Muscle of leg (tissue), 11 donors: ENCODE results near the gene BRPF3. TPM values are rescaled to one million over a fixed set of nuclear protein-coding genes. Genes with fewer than 3 reads are reported as not detected.
A peak's percentile ranks its signal among the peaks of the same experiment; 100 is the strongest.

ENCODE experiments used
- DNase-seq: peaks from one replicate; pipeline ENCODE4 v3.0.0; 2013
- H3K27ac ChIP-seq: one replicate; pipeline ENCODE4 v1.5.1; 2013; ENCODE audit warnings: mild to moderate bottlenecking, low read length, control low read depth
- H3K27me3 ChIP-seq: one replicate; pipeline ENCODE4 v1.6.1; 2013; ENCODE audit warnings: low read length; ENCODE audit not compliant: control insufficient read depth, insufficient read depth
- H3K36me3 ChIP-seq: one replicate; pipeline ENCODE4 v1.6.1; 2013; ENCODE audit warnings: low read length; ENCODE audit not compliant: control insufficient read depth, insufficient read depth
- H3K4me1 ChIP-seq: one replicate; pipeline ENCODE4 v1.6.1; 2013; ENCODE audit warnings: low read length; ENCODE audit not compliant: control insufficient read depth, insufficient read depth
- H3K4me3 ChIP-seq: one replicate; pipeline ENCODE4 v1.5.1; 2013; ENCODE audit warnings: low read length, control low read depth
- H3K9me3 ChIP-seq: replicated peaks from 2 replicates; pipeline ENCODE4 v1.6.1; 2013; ENCODE audit warnings: low read depth, low read length; ENCODE audit not compliant: control insufficient read depth
- WGBS: methylation state at CpG from one replicate; pipeline ENCODE4 v1.1.5; 2013; ENCODE audit warnings: missing lambda C conversion rate; ENCODE audit not compliant: insufficient coverage; 5-methylcytosine and 5-hydroxymethylcytosine counted together
- polyA plus RNA-seq, 8 donors: library from polyadenylated mRNA; unstranded; fragments of 120-200 nt; gene quantifications; one replicate each; pipeline versions ENCODE4 v1.2.1 to v1.2.3, GENCODE V29; 2013; ENCODE audit warnings: inconsistent platforms in 1 of 8, low replicate concordance in 1 of 8; ENCODE audit not compliant: insufficient read length in 8 of 8, insufficient read depth in 1 of 8
- total RNA-seq: library from RNA; stranded (reverse); fragments of 120-200 nt; gene quantifications from one replicate; pipeline ENCODE4 v1.2.4, GENCODE V29; 2013

The BRPF3 gene
- total and polyA plus RNA-seq, 9 donors: 10.1 to 32.3 (median 25.0) TPM

GRCh38 chr6:36227379-36228228 lies 31.1 kb downstream of the BRPF3 start:
- Histone ChIP-seq H3K27me3 (no peaks in the 10 kb centered on the region), H3K4me1 (peaks cover 8% of the 10 kb centered on the region), H3K4me3 (no peak overlapping the region), H3K36me3 (peaks cover 72% of the 10 kb centered on the region), H3K9me3 (no peaks in the 10 kb centered on the region), H3K27ac (no peak overlapping the region)
- 64% methylated on average over 1 of the region's 1 CpG for WGBS
- no peak for DNase-seq

- no peak for DNase-seq
- peaks cover 78% of the 10 kb centered on the region for H3K36me3 ChIP-seq
- no peak overlapping the region for H3K27ac ChIP-seq
- H3K4me3 ChIP-seq: no peak overlapping the region
- no peaks in the 10 kb centered on the region for H3K9me3 ChIP-seq
- WGBS: 84% methylated on average over 3 of the region's 5 CpGs
- no peaks in the 10 kb centered on the region for H3K27me3 ChIP-seq
- H3K4me1 ChIP-seq: peaks cover 3% of the 10 kb centered on the region
These were observed 32.7 kb downstream of the BRPF3 start for GRCh38 chr6:36229223-36229622.

GRCh38 chr6:36230371-36230770 lies 33.8 kb downstream of the BRPF3 start:
- H3K4me3 ChIP-seq: no peak overlapping the region
- H3K36me3 ChIP-seq: peaks cover 70% of the 10 kb centered on the region
- H3K9me3 ChIP-seq: no peaks in the 10 kb centered on the region
- no peaks in the 10 kb centered on the region for H3K4me1 ChIP-seq
- DNase-seq: no peak
- no peaks in the 10 kb centered on the region for H3K27me3 ChIP-seq
- WGBS: 86% methylated on average over 11 of the region's 11 CpGs
- H3K27ac ChIP-seq: no peak overlapping the region

GRCh38 chr6:36232172-36232571 lies 35.6 kb downstream of the BRPF3 start:
- Histone ChIP-seq H3K4me3 (no peak overlapping the region), H3K4me1 (no peaks in the 10 kb centered on the region), H3K9me3 (no peaks in the 10 kb centered on the region), H3K27me3 (no peaks in the 10 kb centered on the region), H3K27ac (no peak overlapping the region), H3K36me3 (peaks cover 66% of the 10 kb centered on the region)
- WGBS: 82% methylated on average over 3 of the region's 4 CpGs
- DNase-seq: no peak

GRCh38 chr6:36235309-36235708 lies 38.8 kb downstream of the BRPF3 start:
- 28% methylated on average over 2 of the region's 3 CpGs for WGBS
- Histone ChIP-seq H3K27ac (no peak overlapping the region), H3K27me3 (no peaks in the 10 kb centered on the region), H3K9me3 (no peaks in the 10 kb centered on the region), H3K36me3 (peaks cover 37% of the 10 kb centered on the region), H3K4me1 (no peaks in the 10 kb centered on the region), H3K4me3 (no peak overlapping the region)
- DNase-seq: no peak

GRCh38 chr6:36235862-36236261 lies 39.3 kb downstream of the BRPF3 start:
- WGBS: 91% methylated on average over 17 of the region's 17 CpGs
- no peak for DNase-seq
- Histone ChIP-seq H3K4me3 (no peak overlapping the region), H3K9me3 (no peaks in the 10 kb centered on the region), H3K36me3 (peaks cover 31% of the 10 kb centered on the region), H3K27me3 (no peaks in the 10 kb centered on the region), H3K27ac (no peak overlapping the region), H3K4me1 (no peaks in the 10 kb centered on the region)

- Histone ChIP-seq H3K27ac (no peak overlapping the region), H3K9me3 (no peaks in the 10 kb centered on the region), H3K36me3 (peaks cover 4% of the 10 kb centered on the region), H3K27me3 (peaks cover 3% of the 10 kb centered on the region), H3K4me1 (peaks cover 3% of the 10 kb centered on the region), H3K4me3 (no peak overlapping the region)
- no peak for DNase-seq
- 75% methylated on average over 5 of the region's 5 CpGs for WGBS
These were observed 43.2 kb downstream of the BRPF3 start for GRCh38 chr6:36239774-36240173.

GRCh38 chr6:36241728-36242127 lies 45.2 kb downstream of the BRPF3 start:
- Histone ChIP-seq H3K27me3 (peaks cover 3% of the 10 kb centered on the region), H3K36me3 (no peaks in the 10 kb centered on the region), H3K4me1 (peaks cover 11% of the 10 kb centered on the region), H3K9me3 (no peaks in the 10 kb centered on the region), H3K27ac (no peak overlapping the region), H3K4me3 (no peak overlapping the region)
- peak; percentile 69 for DNase-seq
- WGBS: 30% methylated on average over 2 of the region's 10 CpGs

- WGBS: 72% methylated on average over 5 of the region's 5 CpGs
- H3K36me3 ChIP-seq: no peaks in the 10 kb centered on the region
- no peaks in the 10 kb centered on the region for H3K9me3 ChIP-seq
- no peak for DNase-seq
- peaks cover 3% of the 10 kb centered on the region for H3K27me3 ChIP-seq
- peaks cover 11% of the 10 kb centered on the region for H3K4me1 ChIP-seq
- no peak overlapping the region for H3K27ac ChIP-seq
- no peak overlapping the region for H3K4me3 ChIP-seq
These were observed 45.6 kb downstream of the BRPF3 start for GRCh38 chr6:36242161-36242560.

GRCh38 chr6:36242626-36243025 lies 46.1 kb downstream of the BRPF3 start:
- H3K9me3 ChIP-seq: no peaks in the 10 kb centered on the region
- H3K27me3 ChIP-seq: peaks cover 3% of the 10 kb centered on the region
- no peak for DNase-seq
- H3K27ac ChIP-seq: no peak overlapping the region
- H3K36me3 ChIP-seq: no peaks in the 10 kb centered on the region
- WGBS: 71% methylated on average over 1 of the region's 4 CpGs
- peaks cover 14% of the 10 kb centered on the region for H3K4me1 ChIP-seq
- H3K4me3 ChIP-seq: no peak overlapping the region
